ENCODE results near the gene GAREM1. TPM values are rescaled to one million over a fixed set of nuclear protein-coding genes. Genes with fewer than 3 reads are reported as not detected.
A peak's percentile ranks its signal among the peaks of the same experiment; 100 is the strongest.

GAREM1 gene
- total and polyA plus RNA-seq, 2 of the 8 experiments (the other 6 are each of a cell fraction or from before 2014, with no cell fraction given) = 3.6 to 9.2 TPM

GRCh38 chr18:32280911-32281310 lies 189.8 kb downstream of the GAREM1 start:
- H3K4me3 ChIP-seq (ENCODE audit: extremely low read depth in 1 of 4, insufficient read depth in 2 of 4, low read depth in 3 of 4, low read length in 4 of 4) = no peak overlapping the region
- no peak for FAIRE-seq

More at GRCh38 chr18:32280911-32281310, 189.8 kb downstream of the GAREM1 start:
- no peak overlapping the region for H3K4ac ChIP-seq (replicated peaks; ENCODE audit: insufficient read length, low read depth, low read length)
- H4K20me1 ChIP-seq (replicated peaks in 1 of 2; ENCODE audit: control insufficient read depth in 1 of 2, insufficient read depth in 2 of 2, low read length in 2 of 2) = no peaks in the 10 kb centered on the region
- H3K79me1 ChIP-seq (ENCODE audit: low read depth, low read length) = no peaks in the 10 kb centered on the region
- TF ChIP-seq TBP (IDR thresholded peaks at IDR 0.05; ENCODE audit: low read depth, low read length) (no peak), SP1 (IDR thresholded peaks at IDR 0.05; ENCODE audit: low read depth, low read length) (no peak), ATF3 (IDR thresholded peaks at IDR 0.05; ENCODE audit: insufficient read depth, low read depth, low read length) (no peak), GTF2F1 (IDR thresholded peaks at IDR 0.05; ENCODE audit: borderline replicate concordance, low read depth, low read length) (no peak), MAFK (IDR thresholded peaks at IDR 0.05; ENCODE audit: low read depth, low read length) (no peak), SIRT6 (IDR thresholded peaks at IDR 0.05; ENCODE audit: low read length) (no peak), SIX5 (IDR thresholded peaks at IDR 0.05; ENCODE audit: low read depth, low read length) (no peak), BACH1 (IDR thresholded peaks at IDR 0.05; ENCODE audit: low read length) (no peak), SP4 (IDR thresholded peaks at IDR 0.05; ENCODE audit: low read length) (no peak)
- no peaks in the 10 kb centered on the region for H3K36me3 ChIP-seq (ENCODE audit: control insufficient read depth in 2 of 4, insufficient read depth in 4 of 4, low read length in 3 of 4)
- H3K27me3 ChIP-seq (replicated peaks in 1 of 4; ENCODE audit: control insufficient read depth in 3 of 4, extremely low read depth in 1 of 4, insufficient read depth in 3 of 4, low read length in 3 of 4) = no peaks in the 10 kb centered on the region
- no peaks in the 10 kb centered on the region for H3K79me2 ChIP-seq (ENCODE audit: control insufficient read depth in 1 of 2, insufficient read depth in 2 of 2, low read length in 2 of 2)
- no peak for DNase-seq (ENCODE audit: low read depth in 1 of 2, low spot score in 2 of 2)
- peak overlapping the region; percentile 49; the same call in 1 of the 2 replicates for H2BK5ac ChIP-seq (ENCODE audit: low read depth, low read length)
- ChIA-PET CTCF (ENCODE audit: partially characterized antibody) (interaction anchor here (0.6 to 6.1 kb wide), 6 partner anchors 8 to 526 kb away, joined by 3 to 56 read pairs (median 6); no protein-coding TSS in a partner anchor), POLR2A (ENCODE audit: partially characterized antibody) (no interaction called here)
- H3K14ac ChIP-seq (ENCODE audit: insufficient read length) = no peak overlapping the region
- no peak overlapping the region for H3K23ac ChIP-seq (ENCODE audit: insufficient read length)
- peaks cover 0 to 3% of the 10 kb centered on the region in 2 experiments; a peak in 1 of 4 replicates for H3K9me3 ChIP-seq (ENCODE audit: insufficient read depth in 2 of 2, low read depth in 1 of 2, low read length in 1 of 2)
- H4K8ac ChIP-seq (ENCODE audit: extremely low read depth, insufficient read depth, low read length) = no peak overlapping the region
- no peak overlapping the region for H3K56ac ChIP-seq (replicated peaks; ENCODE audit: insufficient read length, low read depth, low read length)
- H2BK120ac ChIP-seq (replicated peaks; ENCODE audit: low read depth, low read length) = no peak overlapping the region
- H4K91ac ChIP-seq (replicated peaks; ENCODE audit: insufficient read length, low read length) = no peak overlapping the region
- H3K27ac ChIP-seq (ENCODE audit: low read depth, low read length) = no peak overlapping the region
- H2BK15ac ChIP-seq (ENCODE audit: low read length) = no peak overlapping the region
- H4K5ac ChIP-seq (ENCODE audit: insufficient read length, low read depth, low read length) = no peak overlapping the region
- no peak overlapping the region for H3K9ac ChIP-seq (replicated peaks in 1 of 4; ENCODE audit: extremely low read depth in 1 of 4, low read depth in 3 of 4, low read length in 3 of 4)
- no peak overlapping the region for H2AFZ ChIP-seq (ENCODE audit: low read length)
- H2BK20ac ChIP-seq (ENCODE audit: low read length) = no peak overlapping the region
- WGBS, 2 experiments (ENCODE audit: extremely low coverage in 1 of 2, insufficient coverage in 1 of 2, insufficient read length in 1 of 2, insufficient replicate concordance in 2 of 2, low coverage in 1 of 2, low lambda C conversion rate in 2 of 2, missing lambda C conversion rate in 1 of 2) = 90% methylated on average over 4 of the region's 4 CpGs; no CpG with 5 or more reads in 1 of the 2 experiments
- H3K4me1 ChIP-seq (replicated peaks in 1 of 4; ENCODE audit: control insufficient read depth in 3 of 4, insufficient read depth in 4 of 4, low read length in 3 of 4) = 0 out of 7 replicates have a peak, but pooled peaks cover 0 to 4% (median 0%) of the 10 kb centered on the region in 4 experiments
- no peak overlapping the region for H3K4me2 ChIP-seq (ENCODE audit: insufficient read depth in 1 of 2, low read depth in 2 of 2, low read length in 2 of 2)
- H2AK5ac ChIP-seq (ENCODE audit: low read depth, low read length) = no peak overlapping the region
- no peak overlapping the region; the same call in 1 of the 2 replicates for H3K18ac ChIP-seq (ENCODE audit: extremely low read depth, low read length)
- no peak overlapping the region for H2BK12ac ChIP-seq (ENCODE audit: low read depth, low read length)
- H3K23me2 ChIP-seq (ENCODE audit: low read depth, low read length) = no peaks in the 10 kb centered on the region

Measured in H1 (cell line).